ENCODE results near the gene FXR1.

- TF ChIP-seq EZH2 (IDR thresholded peaks at IDR 0.05; ENCODE audit: low read length, missing control alignments) (no peak), CTCF (conservative IDR thresholded peaks at IDR 0.05 in 1 of 2, IDR thresholded peaks at IDR 0.05 in 1 of 2; ENCODE audit: low read depth in 1 of 2, low read length in 2 of 2) (no peak)
Measured at GRCh38 chr3:180875124-180875698, 37.3 kb upstream of the FXR1 start.

Measured in fibroblast of lung (primary cell).